GM23338 (cell line): ENCODE results near the gene NIPBL. TPM values are rescaled to one million over a fixed set of nuclear protein-coding genes. Genes with fewer than 3 reads are reported as not detected.

ENCODE experiments used
- ATAC-seq: fragments of 200-7000 bp; cut with Tn5 transposase; 3 replicates; pipeline ENCODE4 v1.9.1; 2020
- DNase-seq: peaks from one replicate; pipeline ENCODE4 v3.0.0-alpha.2; 2015; ENCODE audit warnings: low spot score
- H2AFZ ChIP-seq: fragments of 200-600 bp; sonication (generic); 2 replicates; pipeline ENCODE4 v1.8.0; 2016; ENCODE audit warnings: antibody characterized with exemption, mild to moderate bottlenecking, moderate library complexity
- H3F3A ChIP-seq: fragments of 200-600 bp; sonication (generic); replicated peaks from 2 replicates; pipeline ENCODE4 v1.8.0; 2017; ENCODE audit warnings: antibody characterized with exemption, mixed run types, low read depth
- H3K27ac ChIP-seq: fragments of 200-600 bp; sonication (generic); 2 replicates; pipeline ENCODE4 v1.6.1; 2016; ENCODE audit warnings: low read depth
- H3K27me3 ChIP-seq: fragments of 200-600 bp; sonication (generic); 2 replicates; pipeline ENCODE4 v1.8.0; 2016; ENCODE audit warnings: mild to moderate bottlenecking, mixed run types, moderate library complexity; ENCODE audit not compliant: insufficient read depth
- H3K36me3 ChIP-seq: fragments of 200-600 bp; sonication (generic); 2 replicates; pipeline ENCODE4 v1.8.0; 2016; ENCODE audit warnings: mild to moderate bottlenecking; ENCODE audit not compliant: insufficient read depth
- H3K4me1 ChIP-seq: fragments of 200-600 bp; sonication (generic); 2 replicates; pipeline ENCODE4 v1.8.0; 2016; ENCODE audit warnings: mild to moderate bottlenecking, moderate library complexity; ENCODE audit not compliant: insufficient read depth
- H3K4me2 ChIP-seq: fragments of 200-600 bp; sonication (generic); 2 replicates; pipeline ENCODE4 v1.7.1; 2017; ENCODE audit warnings: mixed run types
- H3K4me3 ChIP-seq: fragments of 200-600 bp; sonication (generic); 2 replicates; pipeline ENCODE4 v1.6.1; 2016; ENCODE audit warnings: mixed run types
- H3K79me2 ChIP-seq: fragments of 200-600 bp; sonication (generic); replicated peaks from 2 replicates; pipeline ENCODE4 v1.8.0; 2017; ENCODE audit warnings: mild to moderate bottlenecking; ENCODE audit not compliant: insufficient read depth
- H3K9me2 ChIP-seq: fragments of 200-600 bp; sonication (generic); 2 replicates; pipeline ENCODE4 v1.8.0; 2017; ENCODE audit not compliant: insufficient read depth
- H4K20me1 ChIP-seq: fragments of 200-600 bp; sonication (generic); replicated peaks from 2 replicates; pipeline ENCODE4 v1.8.0; 2017; ENCODE audit warnings: mild to moderate bottlenecking; ENCODE audit not compliant: insufficient read depth
- H3K27ac Mint-ChIP-seq: 2 replicates; pipeline ENCODE4 v1.8.0; 2020; ENCODE audit warnings: inconsistent platforms, mild to moderate bottlenecking, moderate library complexity, mixed read lengths
- H3K27me3 Mint-ChIP-seq: 3 replicates; pipeline ENCODE4 v1.8.0; 2022; ENCODE audit warnings: low read depth, mild to moderate bottlenecking, moderate library complexity, mixed read lengths, inconsistent platforms; ENCODE audit not compliant: insufficient read depth, poor library complexity
- H3K36me3 Mint-ChIP-seq: 3 replicates; pipeline ENCODE4 v1.8.0; 2021; ENCODE audit warnings: low read depth, mild to moderate bottlenecking, inconsistent platforms, moderate library complexity, mixed read lengths
- H3K4me1 Mint-ChIP-seq: 3 replicates; pipeline ENCODE4 v1.8.0; 2020; ENCODE audit warnings: mild to moderate bottlenecking, inconsistent platforms, mixed read lengths
- H3K4me3 Mint-ChIP-seq: 3 replicates; pipeline ENCODE4 v1.8.0; 2021; ENCODE audit warnings: moderate library complexity, mild to moderate bottlenecking, inconsistent platforms, mixed read lengths
- H3K9me3 Mint-ChIP-seq: 3 replicates; pipeline ENCODE4 v1.8.0; 2020; ENCODE audit warnings: moderate library complexity, mild to moderate bottlenecking, inconsistent platforms, mixed read lengths
- CREB1 ChIP-seq: fragments of 250-450 bp; sonication (Bioruptor Pico); IDR thresholded peaks from 2 replicates; pipeline ENCODE4 v1.5.0; 2020; ENCODE audit warnings: low read depth, mild to moderate bottlenecking, moderate library complexity
- CTCF ChIP-seq, 2 experiments: fragments of 200-600 bp in 1 of 2; sonication (generic) in 1 of 2; conservative IDR thresholded peaks; 2 replicates each; pipeline versions ENCODE4 v1.5.1 to v1.6.1; 2016 to 2017; ENCODE audit warnings: antibody characterized with exemption in 2 of 2, low read depth in 2 of 2, mild to moderate bottlenecking in 2 of 2, moderate library complexity in 1 of 2
- ETS1 ChIP-seq: IDR thresholded peaks from 2 replicates; pipeline ENCODE4 v1.6.1; 2016; ENCODE audit warnings: antibody characterized with exemption
- EZH2 ChIP-seq: fragments of 200-600 bp; sonication (generic); IDR thresholded peaks from one replicate; pipeline ENCODE4 v1.8.0; 2017; ENCODE audit warnings: antibody characterized with exemption, mild to moderate bottlenecking, low read depth; ENCODE audit not compliant: unreplicated experiment
- JUNB ChIP-seq: IDR thresholded peaks from one replicate; pipeline ENCODE4 v1.6.1; 2016; ENCODE audit warnings: antibody characterized with exemption; ENCODE audit not compliant: unreplicated experiment
- NANOG ChIP-seq: IDR thresholded peaks from 2 replicates; pipeline ENCODE4 v1.6.1; 2016; ENCODE audit warnings: antibody characterized with exemption, borderline replicate concordance
- POLR2AphosphoS5 ChIP-seq: IDR thresholded peaks from 2 replicates; pipeline ENCODE4 v1.6.1; 2016; ENCODE audit warnings: antibody characterized with exemption, low read depth
- REST ChIP-seq: IDR thresholded peaks from one replicate; pipeline ENCODE4 v1.6.1; 2018; ENCODE audit warnings: antibody characterized with exemption; ENCODE audit not compliant: unreplicated experiment
- ZNF331 ChIP-seq: fragments of 250-450 bp; sonication (Bioruptor Pico); IDR thresholded peaks from 2 replicates; pipeline ENCODE4 v1.5.0; 2020; ENCODE audit warnings: low read depth, mild to moderate bottlenecking, moderate library complexity
- ZNF462 ChIP-seq: fragments of 250-450 bp; sonication (Bioruptor Pico); IDR thresholded peaks from 2 replicates; pipeline ENCODE4 v1.5.0; 2020; ENCODE audit warnings: mild to moderate bottlenecking, moderate library complexity
- polyA plus RNA-seq: library from polyadenylated mRNA; unstranded; fragments of >200 nt; fragmentation: Nextera tagmentation; extraction: Ambion mirVana; gene quantifications from 2 replicates; pipeline ENCODE4 v1.2.1, GENCODE V29; 2016
- total RNA-seq: library from RNA; depleted of rRNA; stranded (reverse); fragments of >200 nt; shearing (Covaris generic); gene quantifications from 2 replicates; pipeline ENCODE4 v1.2.3, GENCODE V29; 2014

NIPBL gene
- total and polyA plus RNA-seq, 2 experiments from 2014 or later: 44.2 to 51.4 TPM

GRCh38 chr5:37103302-37103701 is 226.7 kb downstream of the NIPBL start (continued):
- TF ChIP-seq ZNF462 (no peak), NANOG (no peak)

- Histone ChIP-seq H3K27me3 (no peaks in the 10 kb centered on the region), H3K27ac (no peak overlapping the region), H3K4me3 (no peak overlapping the region), H3K36me3 (no peaks in the 10 kb centered on the region), H3F3A (no peaks in the 10 kb centered on the region), H3K4me2 (no peak overlapping the region), H2AFZ (no peak overlapping the region), H3K79me2 (no peaks in the 10 kb centered on the region), H3K9me2 (peaks cover 3% of the 10 kb centered on the region; the same call in 1 of the 2 replicates), H3K4me1 (no peaks in the 10 kb centered on the region), H4K20me1 (no peaks in the 10 kb centered on the region)
- no peak for ATAC-seq
- Mint-ChIP-seq H3K27me3 (peaks cover 3% of the 10 kb centered on the region), H3K4me3 (no peak overlapping the region), H3K36me3 (peaks cover 2% of the 10 kb centered on the region; the same call in 1 of the 3 replicates), H3K4me1 (no peaks in the 10 kb centered on the region), H3K9me3 (no peaks in the 10 kb centered on the region), H3K27ac (no peak overlapping the region)
- TF ChIP-seq CTCF (conservative IDR thresholded peaks at IDR 0.05; ENCODE audit: low read depth in 2 of 2): no peak
- TF ChIP-seq REST: no peak
- TF ChIP-seq POLR2AphosphoS5: no peak
- TF ChIP-seq ETS1: no peak
- no peak for TF ChIP-seq CREB1 (CRISPR knock-in tag)
- no peak for TF ChIP-seq JUNB
- no peak for TF ChIP-seq EZH2
- no peak for TF ChIP-seq ZNF331 (CRISPR knock-in tag)
- DNase-seq: no peak
Measured at GRCh38 chr5:37109338-37109737, 232.8 kb downstream of the NIPBL start.
